ENCODE measurements around the gene CA10. TPM values are rescaled to one million over a fixed set of nuclear protein-coding genes. Genes with fewer than 3 reads are reported as not detected.

CA10 gene
- total RNA-seq, 2 experiments from 2014 or later: not detected

- CTCF ChIA-PET: no interaction called here
- Mint-ChIP-seq H3K27ac (no peak overlapping the region), H3K36me3 (ENCODE audit: low read depth) (no peaks in the 10 kb centered on the region), H3K27me3 (ENCODE audit: low read depth) (peaks cover 17% of the 10 kb centered on the region), H3K4me1 (ENCODE audit: low read depth) (no peaks in the 10 kb centered on the region), H3K9me3 (no peaks in the 10 kb centered on the region), H3K4me3 (no peak overlapping the region)
- DNase-seq: no peak
- intact Hi-C loops (cut with micrococcal nuclease): no loop called here
These were observed 513.5 kb downstream of the CA10 start for GRCh38 chr17:51645056-51645455.

GRCh38 chr17:51643702-51644490 is 514.6 kb downstream of the CA10 start:
- CTCF ChIA-PET: no interaction called here
- H3K4me1 Mint-ChIP-seq (ENCODE audit: low read depth): no peaks in the 10 kb centered on the region
- no peaks in the 10 kb centered on the region for H3K9me3 Mint-ChIP-seq
- intact Hi-C loops (cut with micrococcal nuclease): loop anchor here (5.0 kb wide), 1 partner anchor 347 kb away; no protein-coding TSS in a partner anchor
- no peaks in the 10 kb centered on the region for H3K36me3 Mint-ChIP-seq (ENCODE audit: low read depth)
- H3K27me3 Mint-ChIP-seq (ENCODE audit: low read depth): peaks cover 17% of the 10 kb centered on the region
- DNase-seq: no peak
- no peak overlapping the region for H3K4me3 Mint-ChIP-seq
- no peak overlapping the region for H3K27ac Mint-ChIP-seq

GRCh38 chr17:51642029-51642428 is 516.5 kb downstream of the CA10 start:
- Mint-ChIP-seq H3K9me3 (no peaks in the 10 kb centered on the region), H3K27me3 (ENCODE audit: low read depth) (peaks cover 15% of the 10 kb centered on the region), H3K27ac (no peak overlapping the region), H3K4me3 (no peak overlapping the region), H3K4me1 (ENCODE audit: low read depth) (no peaks in the 10 kb centered on the region), H3K36me3 (ENCODE audit: low read depth) (no peaks in the 10 kb centered on the region)
- DNase-seq: no peak
- CTCF ChIA-PET: interaction anchor here (3.1 kb wide), 1 partner anchor 270 kb away, joined by 16 read pairs; no protein-coding TSS in a partner anchor
- intact Hi-C loops (cut with micrococcal nuclease): loop anchor here (5.0 kb wide), 1 partner anchor 345 kb away; no protein-coding TSS in a partner anchor

GRCh38 chr17:51640108-51640622 is 518.3 kb downstream of the CA10 start:
- Mint-ChIP-seq H3K36me3 (ENCODE audit: low read depth) (no peaks in the 10 kb centered on the region), H3K27ac (no peak overlapping the region), H3K27me3 (ENCODE audit: low read depth) (peaks cover 12% of the 10 kb centered on the region), H3K4me3 (no peak overlapping the region), H3K4me1 (ENCODE audit: low read depth) (no peaks in the 10 kb centered on the region), H3K9me3 (no peaks in the 10 kb centered on the region)
- peak; percentile 21 for DNase-seq
- intact Hi-C loops (cut with micrococcal nuclease): loop anchor here (1.0 to 5.0 kb wide), 2 partner anchors 269 to 343 kb away; no protein-coding TSS in a partner anchor
- CTCF ChIA-PET: interaction anchor here (0.6 to 3.1 kb wide), 4 partner anchors 9 to 268 kb away, joined by 3 to 16 read pairs (median 4); no protein-coding TSS in a partner anchor

- Mint-ChIP-seq H3K27ac (no peak overlapping the region), H3K36me3 (ENCODE audit: low read depth) (no peaks in the 10 kb centered on the region), H3K27me3 (ENCODE audit: low read depth) (peaks cover 6% of the 10 kb centered on the region), H3K4me1 (ENCODE audit: low read depth) (no peaks in the 10 kb centered on the region), H3K4me3 (no peak overlapping the region), H3K9me3 (no peaks in the 10 kb centered on the region)
- CTCF ChIA-PET: interaction anchor here (1.2 to 3.1 kb wide), 2 partner anchors 18 to 267 kb away, joined by 4 to 16 read pairs; no protein-coding TSS in a partner anchor
- no peak for DNase-seq
- intact Hi-C loops (cut with micrococcal nuclease): no loop called here
These were observed 519.5 kb downstream of the CA10 start for GRCh38 chr17:51638971-51639370.

- intact Hi-C loops (cut with micrococcal nuclease): no loop called here
- CTCF ChIA-PET: no interaction called here
- no peak overlapping the region for H3K4me3 Mint-ChIP-seq
These were observed 522.2 kb downstream of the CA10 start for GRCh38 chr17:51636291-51636690.

GRCh38 chr17:51630101-51630671 is 528.3 kb downstream of the CA10 start:
- no peaks in the 10 kb centered on the region for H3K9me3 Mint-ChIP-seq
- no peak overlapping the region for H3K27ac Mint-ChIP-seq
- no peaks in the 10 kb centered on the region for H3K27me3 Mint-ChIP-seq (ENCODE audit: low read depth)
- intact Hi-C loops (cut with micrococcal nuclease): no loop called here
- CTCF ChIA-PET: no interaction called here
- no peak overlapping the region for H3K4me3 Mint-ChIP-seq
- DNase-seq: no peak
- H3K4me1 Mint-ChIP-seq (ENCODE audit: low read depth): no peaks in the 10 kb centered on the region
- H3K36me3 Mint-ChIP-seq (ENCODE audit: low read depth): no peaks in the 10 kb centered on the region

More at GRCh38 chr17:51636291-51636690, 522.2 kb downstream of the CA10 start:
- Mint-ChIP-seq H3K9me3 (no peaks in the 10 kb centered on the region), H3K27ac (no peak overlapping the region), H3K27me3 (ENCODE audit: low read depth) (no peaks in the 10 kb centered on the region), H3K4me1 (ENCODE audit: low read depth) (no peaks in the 10 kb centered on the region), H3K36me3 (ENCODE audit: low read depth) (no peaks in the 10 kb centered on the region)
- DNase-seq: no peak

- CTCF ChIA-PET: no interaction called here
- no peaks in the 10 kb centered on the region for H3K4me1 Mint-ChIP-seq (ENCODE audit: low read depth)
- H3K27ac Mint-ChIP-seq: no peak overlapping the region
- DNase-seq: no peak
- H3K9me3 Mint-ChIP-seq: no peaks in the 10 kb centered on the region
- no peaks in the 10 kb centered on the region for H3K36me3 Mint-ChIP-seq (ENCODE audit: low read depth)
- intact Hi-C loops (cut with micrococcal nuclease): no loop called here
- H3K4me3 Mint-ChIP-seq: no peak overlapping the region
- H3K27me3 Mint-ChIP-seq (ENCODE audit: low read depth): no peaks in the 10 kb centered on the region
These were observed 529.3 kb downstream of the CA10 start for GRCh38 chr17:51629232-51629631.

- Mint-ChIP-seq H3K9me3 (no peaks in the 10 kb centered on the region), H3K36me3 (ENCODE audit: low read depth) (no peaks in the 10 kb centered on the region), H3K27me3 (ENCODE audit: low read depth) (peaks cover 2% of the 10 kb centered on the region), H3K27ac (no peak overlapping the region), H3K4me1 (ENCODE audit: low read depth) (no peaks in the 10 kb centered on the region), H3K4me3 (no peak overlapping the region)
- DNase-seq: no peak
- intact Hi-C loops (cut with micrococcal nuclease): no loop called here
- CTCF ChIA-PET: no interaction called here
These were observed 530.7 kb downstream of the CA10 start for GRCh38 chr17:51627779-51628178.

GRCh38 chr17:51618476-51618875 is 540.0 kb downstream of the CA10 start:
- Mint-ChIP-seq H3K9me3 (no peaks in the 10 kb centered on the region), H3K27ac (no peak overlapping the region), H3K27me3 (ENCODE audit: low read depth) (peaks cover 23% of the 10 kb centered on the region), H3K4me1 (ENCODE audit: low read depth) (no peaks in the 10 kb centered on the region), H3K36me3 (ENCODE audit: low read depth) (no peaks in the 10 kb centered on the region), H3K4me3 (no peak overlapping the region)
- no peak for DNase-seq
- intact Hi-C loops (cut with micrococcal nuclease): no loop called here
- CTCF ChIA-PET: interaction anchor here (0.9 kb wide), 1 partner anchor 84 kb away, joined by 3 read pairs; no protein-coding TSS in a partner anchor

- H3K4me1 Mint-ChIP-seq (ENCODE audit: low read depth): no peaks in the 10 kb centered on the region
- DNase-seq: no peak
- no peak overlapping the region for H3K4me3 Mint-ChIP-seq
- H3K27me3 Mint-ChIP-seq (ENCODE audit: low read depth): peaks cover 21% of the 10 kb centered on the region
- CTCF ChIA-PET: interaction anchor here (0.6 to 0.9 kb wide), 2 partner anchors 83 to 197 kb away, joined by 3 read pairs; no protein-coding TSS in a partner anchor
- H3K36me3 Mint-ChIP-seq (ENCODE audit: low read depth): no peaks in the 10 kb centered on the region
- no peak overlapping the region for H3K27ac Mint-ChIP-seq
- intact Hi-C loops (cut with micrococcal nuclease): no loop called here
- H3K9me3 Mint-ChIP-seq: no peaks in the 10 kb centered on the region
These were observed 540.5 kb downstream of the CA10 start for GRCh38 chr17:51617986-51618385.

GRCh38 chr17:51613255-51613654 is 545.3 kb downstream of the CA10 start:
- peaks cover 17% of the 10 kb centered on the region for H3K27me3 Mint-ChIP-seq (ENCODE audit: low read depth)
- intact Hi-C loops (cut with micrococcal nuclease): no loop called here
- CTCF ChIA-PET: no interaction called here
- no peaks in the 10 kb centered on the region for H3K4me1 Mint-ChIP-seq (ENCODE audit: low read depth)
- H3K36me3 Mint-ChIP-seq (ENCODE audit: low read depth): no peaks in the 10 kb centered on the region
- H3K4me3 Mint-ChIP-seq: no peak overlapping the region
- H3K9me3 Mint-ChIP-seq: no peaks in the 10 kb centered on the region
- DNase-seq: no peak
- H3K27ac Mint-ChIP-seq: no peak overlapping the region

Measured in activated naive CD4-positive, alpha-beta T cell treated with anti-CD3 and anti-CD28 coated beads for 36 hours (primary cell).